Measurements from ENCODE around the gene COG5. TPM values are rescaled to one million over a fixed set of nuclear protein-coding genes. Genes with fewer than 3 reads are reported as not detected.
"Not testable (repeated sequence)": the region's sequence is repeated elsewhere in the genome, so short reads cannot be mapped to it uniquely, and the experiment has no call there.

Gene COG5
- total RNA-seq, 1 experiment from 2014 or later, result 29.1 TPM

DNA sequence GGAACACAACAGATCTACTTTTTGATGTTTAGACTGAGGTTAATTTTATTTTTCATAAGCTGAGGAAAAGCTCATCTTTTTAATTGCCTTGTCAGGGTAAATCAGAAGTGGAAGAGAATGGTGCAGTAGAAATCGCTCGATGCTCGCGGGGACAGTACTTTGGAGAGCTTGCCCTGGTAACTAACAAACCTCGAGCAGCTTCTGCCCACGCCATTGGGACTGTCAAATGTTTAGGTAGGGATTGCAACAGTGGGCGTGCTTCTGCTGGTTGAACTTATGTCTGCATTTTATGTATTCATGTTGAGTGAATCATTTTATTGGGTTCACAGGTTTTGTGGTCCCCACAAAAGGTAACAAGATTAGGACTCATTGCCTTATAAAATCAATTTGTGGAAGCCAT, 406.6 kb downstream of the COG5 start:
- Histone ChIP-seq H3K4me1 (ENCODE audit: control insufficient read depth, insufficient read depth, low read length) (no peaks in the 10 kb centered on the region), H3K9me3 (ENCODE audit: control insufficient read depth, insufficient read depth, low read depth, low read length) (no peaks in the 10 kb centered on the region), H3K27me3 (ENCODE audit: control insufficient read depth, insufficient read depth, low read length) (peaks cover 9% of the 10 kb centered on the region; the same call in 1 of the 2 replicates), H3K4me3 (ENCODE audit: low read depth in 2 of 2, low read length in 2 of 2) (no peak overlapping the region), H3K27ac (ENCODE audit: low read length) (no peak overlapping the region), H3K36me3 (ENCODE audit: control insufficient read depth, insufficient read depth, low read length) (no peaks in the 10 kb centered on the region)
- no TSS peak for BruUV-seq (replicated peaks)
- CTCF ChIA-PET, result no interaction called here
- TF ChIP-seq, protein P1, sequence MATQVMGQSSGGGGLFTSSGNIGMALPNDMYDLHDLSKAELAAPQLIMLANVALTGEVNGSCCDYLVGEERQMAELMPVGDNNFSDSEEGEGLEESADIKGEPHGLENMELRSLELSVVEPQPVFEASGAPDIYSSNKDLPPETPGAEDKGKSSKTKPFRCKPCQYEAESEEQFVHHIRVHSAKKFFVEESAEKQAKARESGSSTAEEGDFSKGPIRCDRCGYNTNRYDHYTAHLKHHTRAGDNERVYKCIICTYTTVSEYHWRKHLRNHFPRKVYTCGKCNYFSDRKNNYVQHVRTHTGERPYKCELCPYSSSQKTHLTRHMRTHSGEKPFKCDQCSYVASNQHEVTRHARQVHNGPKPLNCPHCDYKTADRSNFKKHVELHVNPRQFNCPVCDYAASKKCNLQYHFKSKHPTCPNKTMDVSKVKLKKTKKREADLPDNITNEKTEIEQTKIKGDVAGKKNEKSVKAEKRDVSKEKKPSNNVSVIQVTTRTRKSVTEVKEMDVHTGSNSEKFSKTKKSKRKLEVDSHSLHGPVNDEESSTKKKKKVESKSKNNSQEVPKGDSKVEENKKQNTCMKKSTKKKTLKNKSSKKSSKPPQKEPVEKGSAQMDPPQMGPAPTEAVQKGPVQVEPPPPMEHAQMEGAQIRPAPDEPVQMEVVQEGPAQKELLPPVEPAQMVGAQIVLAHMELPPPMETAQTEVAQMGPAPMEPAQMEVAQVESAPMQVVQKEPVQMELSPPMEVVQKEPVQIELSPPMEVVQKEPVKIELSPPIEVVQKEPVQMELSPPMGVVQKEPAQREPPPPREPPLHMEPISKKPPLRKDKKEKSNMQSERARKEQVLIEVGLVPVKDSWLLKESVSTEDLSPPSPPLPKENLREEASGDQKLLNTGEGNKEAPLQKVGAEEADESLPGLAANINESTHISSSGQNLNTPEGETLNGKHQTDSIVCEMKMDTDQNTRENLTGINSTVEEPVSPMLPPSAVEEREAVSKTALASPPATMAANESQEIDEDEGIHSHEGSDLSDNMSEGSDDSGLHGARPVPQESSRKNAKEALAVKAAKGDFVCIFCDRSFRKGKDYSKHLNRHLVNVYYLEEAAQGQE (IDR thresholded peaks at IDR 0.05; ENCODE audit: insufficient read depth in 1 of 2, low read depth in 2 of 2, low read length in 1 of 2), result no peak
- TF ChIP-seq, protein P2, sequence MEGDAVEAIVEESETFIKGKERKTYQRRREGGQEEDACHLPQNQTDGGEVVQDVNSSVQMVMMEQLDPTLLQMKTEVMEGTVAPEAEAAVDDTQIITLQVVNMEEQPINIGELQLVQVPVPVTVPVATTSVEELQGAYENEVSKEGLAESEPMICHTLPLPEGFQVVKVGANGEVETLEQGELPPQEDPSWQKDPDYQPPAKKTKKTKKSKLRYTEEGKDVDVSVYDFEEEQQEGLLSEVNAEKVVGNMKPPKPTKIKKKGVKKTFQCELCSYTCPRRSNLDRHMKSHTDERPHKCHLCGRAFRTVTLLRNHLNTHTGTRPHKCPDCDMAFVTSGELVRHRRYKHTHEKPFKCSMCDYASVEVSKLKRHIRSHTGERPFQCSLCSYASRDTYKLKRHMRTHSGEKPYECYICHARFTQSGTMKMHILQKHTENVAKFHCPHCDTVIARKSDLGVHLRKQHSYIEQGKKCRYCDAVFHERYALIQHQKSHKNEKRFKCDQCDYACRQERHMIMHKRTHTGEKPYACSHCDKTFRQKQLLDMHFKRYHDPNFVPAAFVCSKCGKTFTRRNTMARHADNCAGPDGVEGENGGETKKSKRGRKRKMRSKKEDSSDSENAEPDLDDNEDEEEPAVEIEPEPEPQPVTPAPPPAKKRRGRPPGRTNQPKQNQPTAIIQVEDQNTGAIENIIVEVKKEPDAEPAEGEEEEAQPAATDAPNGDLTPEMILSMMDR (IDR thresholded peaks at IDR 0.05), result no peak
- TF ChIP-seq POLR2AphosphoS5 (IDR thresholded peaks at IDR 0.05; ENCODE audit: low read depth, low read length), result no peak
- TF ChIP-seq TCF7L2 (IDR thresholded peaks at IDR 0.05; ENCODE audit: low read depth, low read length), result no peak
- no peak for TF ChIP-seq SIN3A (IDR thresholded peaks at IDR 0.05; ENCODE audit: borderline replicate concordance, insufficient read depth, low read depth, low read length)
- POLR2A ChIA-PET, result no interaction called here
- no peak for ATAC-seq
- no peak for DNase-seq (ENCODE audit: low read depth, low spot score)
- in situ Hi-C loops (cut with HindIII; ENCODE audit: low pct_unique_long_range_greater_than_20kb, low sequenced_read_pairs) (no loop called here), intact Hi-C loops (cut with micrococcal nuclease; ENCODE audit: unreplicated experiment) (no loop called here)

DNA sequence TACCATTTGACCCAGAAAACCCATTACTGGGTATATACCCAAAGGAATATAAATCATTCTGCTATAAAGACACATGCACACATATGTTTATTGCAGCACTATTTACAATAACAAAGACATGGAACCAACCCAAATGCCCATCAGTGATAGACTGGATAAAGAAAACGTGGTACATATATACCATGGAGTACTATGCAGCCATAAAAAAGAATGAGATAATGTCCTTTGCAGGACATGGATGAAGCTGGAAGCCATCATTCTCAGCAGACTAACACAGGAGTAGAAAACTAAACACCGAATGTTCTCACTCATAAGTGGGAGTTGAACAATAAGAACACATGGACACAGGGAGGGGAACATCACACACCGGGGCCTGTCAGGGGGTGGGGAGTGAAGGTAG, 408.0 kb downstream of the COG5 start:
- H3K9me3 ChIP-seq (ENCODE audit: control insufficient read depth, insufficient read depth, low read depth, low read length); H3K27me3 ChIP-seq (ENCODE audit: control insufficient read depth, insufficient read depth, low read length); H3K36me3 ChIP-seq (ENCODE audit: control insufficient read depth, insufficient read depth, low read length); H3K4me3 ChIP-seq (ENCODE audit: low read depth in 2 of 2, low read length in 2 of 2); ATAC-seq; CTCF ChIA-PET; BruUV-seq (replicated peaks); DNase-seq (ENCODE audit: low read depth, low spot score); in situ Hi-C loops (cut with HindIII; ENCODE audit: low pct_unique_long_range_greater_than_20kb, low sequenced_read_pairs); H3K27ac ChIP-seq (ENCODE audit: low read length); POLR2A ChIA-PET; intact Hi-C loops (cut with micrococcal nuclease; ENCODE audit: unreplicated experiment); H3K4me1 ChIP-seq (ENCODE audit: control insufficient read depth, insufficient read depth, low read length): not testable (repeated sequence)

DNA sequence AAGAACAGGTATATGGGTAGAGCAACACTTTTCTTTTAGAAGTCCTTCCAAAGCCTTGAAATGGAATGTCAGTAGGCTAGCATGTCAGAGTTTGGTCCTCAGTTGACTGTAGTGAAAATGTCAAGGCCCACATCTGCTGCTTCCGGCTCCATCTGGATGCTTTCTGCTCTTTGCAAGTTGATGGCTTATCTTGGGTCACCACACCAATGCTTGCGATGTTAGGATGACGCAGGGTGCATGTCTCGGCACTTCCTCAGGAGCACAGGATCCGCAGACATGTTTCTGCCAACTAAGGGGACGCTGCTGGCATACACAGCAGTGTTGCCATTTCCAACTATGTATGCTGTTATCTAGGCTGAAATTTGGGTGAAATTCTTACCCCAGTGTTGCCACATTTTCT, 408.9 kb downstream of the COG5 start:
- CTCF ChIA-PET, result no interaction called here
- H3K27me3 ChIP-seq (ENCODE audit: control insufficient read depth, insufficient read depth, low read length), result peaks cover 9% of the 10 kb centered on the region; the same call in 1 of the 2 replicates
- TF ChIP-seq POLR2AphosphoS5 (IDR thresholded peaks at IDR 0.05; ENCODE audit: low read depth, low read length), result no peak
- no peak for TF ChIP-seq TCF7L2 (IDR thresholded peaks at IDR 0.05; ENCODE audit: low read depth, low read length)
- TF ChIP-seq, protein P2 (IDR thresholded peaks at IDR 0.05), result no peak
- TF ChIP-seq, protein P1 (IDR thresholded peaks at IDR 0.05; ENCODE audit: insufficient read depth in 1 of 2, low read depth in 2 of 2, low read length in 1 of 2), result no peak
- TF ChIP-seq SIN3A (IDR thresholded peaks at IDR 0.05; ENCODE audit: borderline replicate concordance, insufficient read depth, low read depth, low read length), result no peak
- H3K27ac ChIP-seq (ENCODE audit: low read length), result no peak overlapping the region
- BruUV-seq (replicated peaks), result no TSS peak
- H3K36me3 ChIP-seq (ENCODE audit: control insufficient read depth, insufficient read depth, low read length), result no peaks in the 10 kb centered on the region
- DNase-seq (ENCODE audit: low read depth, low spot score), result no peak
- no peak for ATAC-seq
- intact Hi-C loops (cut with micrococcal nuclease; ENCODE audit: unreplicated experiment), result no loop called here
- no peaks in the 10 kb centered on the region for H3K9me3 ChIP-seq (ENCODE audit: control insufficient read depth, insufficient read depth, low read depth, low read length)
- no peaks in the 10 kb centered on the region for H3K4me1 ChIP-seq (ENCODE audit: control insufficient read depth, insufficient read depth, low read length)
- in situ Hi-C loops (cut with HindIII; ENCODE audit: low pct_unique_long_range_greater_than_20kb, low sequenced_read_pairs), result no loop called here
- H3K4me3 ChIP-seq (ENCODE audit: low read depth in 2 of 2, low read length in 2 of 2), result no peak overlapping the region
- POLR2A ChIA-PET, result no interaction called here
